Measurements from ENCODE around the gene MAD2L2. TPM values are rescaled to one million over a fixed set of nuclear protein-coding genes. Genes with fewer than 3 reads are reported as not detected.

Gene MAD2L2
- total and polyA plus RNA-seq, 2 experiments from 2014 or later, result 92.7 to 115 TPM

GRCh38 chr1:11697893-11698210 lies 16.9 kb upstream of the MAD2L2 start:
- Histone ChIP-seq H3K4me3 (no peak overlapping the region), H3K9me3 (ENCODE audit: low read depth) (no peaks in the 10 kb centered on the region), H3K36me3 (no peaks in the 10 kb centered on the region), H3K27me3 (peaks cover 20% of the 10 kb centered on the region), H3K4me1 (ENCODE audit: low read depth) (no peaks in the 10 kb centered on the region), H3K27ac (no peak overlapping the region)
- TF ChIP-seq CTCF (IDR thresholded peaks at IDR 0.05; ENCODE audit: low read depth, low read length), result no peak
- no peak for DNase-seq (ENCODE audit: low read depth in 1 of 2, low spot score in 1 of 2)

GRCh38 chr1:11697188-11697892 lies 16.4 kb upstream of the MAD2L2 start:
- peaks cover 25% of the 10 kb centered on the region for H3K27me3 ChIP-seq
- DNase-seq (ENCODE audit: low read depth in 1 of 2, low spot score in 1 of 2), result no peak

GRCh38 chr1:11695861-11696260 lies 14.9 kb upstream of the MAD2L2 start:
- Histone ChIP-seq H3K36me3 (no peaks in the 10 kb centered on the region), H3K4me1 (ENCODE audit: low read depth) (no peaks in the 10 kb centered on the region), H3K27me3 (peaks cover 40% of the 10 kb centered on the region), H3K9me3 (ENCODE audit: low read depth) (no peaks in the 10 kb centered on the region), H3K4me3 (no peak overlapping the region), H3K27ac (no peak overlapping the region)
- no peak for TF ChIP-seq CTCF (IDR thresholded peaks at IDR 0.05; ENCODE audit: low read depth, low read length)
- no peak for DNase-seq (ENCODE audit: low read depth in 1 of 2, low spot score in 1 of 2)

More at GRCh38 chr1:11697188-11697892, 16.4 kb upstream of the MAD2L2 start:
- no peak for TF ChIP-seq CTCF (IDR thresholded peaks at IDR 0.05; ENCODE audit: low read depth, low read length)
- Histone ChIP-seq H3K27ac (no peak overlapping the region), H3K9me3 (ENCODE audit: low read depth) (no peaks in the 10 kb centered on the region), H3K36me3 (no peaks in the 10 kb centered on the region), H3K4me1 (ENCODE audit: low read depth) (no peaks in the 10 kb centered on the region), H3K4me3 (no peak overlapping the region)

GRCh38 chr1:11693917-11694316 lies 13.0 kb upstream of the MAD2L2 start:
- no peaks in the 10 kb centered on the region for H3K9me3 ChIP-seq (ENCODE audit: low read depth)
- no peak overlapping the region for H3K4me3 ChIP-seq
- H3K36me3 ChIP-seq, result no peaks in the 10 kb centered on the region
- no peak for DNase-seq (ENCODE audit: low read depth in 1 of 2, low spot score in 1 of 2)
- no peak for TF ChIP-seq CTCF (IDR thresholded peaks at IDR 0.05; ENCODE audit: low read depth, low read length)
- no peaks in the 10 kb centered on the region for H3K4me1 ChIP-seq (ENCODE audit: low read depth)
- no peak overlapping the region for H3K27ac ChIP-seq
- peaks cover 55% of the 10 kb centered on the region for H3K27me3 ChIP-seq

GRCh38 chr1:11693024-11693590 lies 12.2 kb upstream of the MAD2L2 start:
- DNase-seq (ENCODE audit: low read depth in 1 of 2, low spot score in 1 of 2), result peak in 1 of 2 donors; percentile 72
- Histone ChIP-seq H3K9me3 (ENCODE audit: low read depth) (no peaks in the 10 kb centered on the region), H3K4me1 (ENCODE audit: low read depth) (no peaks in the 10 kb centered on the region), H3K4me3 (no peak overlapping the region), H3K36me3 (no peaks in the 10 kb centered on the region), H3K27me3 (peaks cover 55% of the 10 kb centered on the region), H3K27ac (no peak overlapping the region)
- no peak for TF ChIP-seq CTCF (IDR thresholded peaks at IDR 0.05; ENCODE audit: low read depth, low read length)

Data from cardiac muscle cell (in vitro differentiated cells and primary cell).